K562 (cell line): Measurements from ENCODE around the gene GPR32. TPM values are rescaled to one million over a fixed set of nuclear protein-coding genes. Genes with fewer than 3 reads are reported as not detected.

ENCODE experiments used
- ATF3 ChIP-seq, 2 experiments: fragments of 450-650 bp in 1 of 2; sonication (generic) in 1 of 2; formaldehyde crosslinking in 1 of 2; IDR thresholded peaks in 1 of 2; conservative IDR thresholded peaks in 1 of 2; 2 replicates each; pipeline versions ENCODE4 v1.6.1 to v1.8.1; 2016 to 2023; ENCODE audit warnings: mild to moderate bottlenecking in 2 of 2, moderate library complexity in 2 of 2, inconsistent platforms in 1 of 2, missing genetic modification reagents in 1 of 2
- ESRRA ChIP-seq: fragments of 450-650 bp; IDR thresholded peaks from 2 replicates; pipeline ENCODE4 v1.6.1; 2014; ENCODE audit warnings: low read depth, mild to moderate bottlenecking, moderate library complexity, borderline replicate concordance
- FUS ChIP-seq: fragments of 200-400 bp; formaldehyde crosslinking; optimal IDR thresholded peaks from 2 replicates; pipeline ENCODE3; 2017; ENCODE audit warnings: low read depth, low read length
- MAFG ChIP-seq: fragments of 450-650 bp; conservative IDR thresholded peaks from 2 replicates; pipeline ENCODE4 v1.6.1; 2016; ENCODE audit warnings: missing genetic modification characterization, missing compliant biosample characterization
- MNT ChIP-seq, 2 experiments: fragments of 450-650 bp; conservative IDR thresholded peaks; 2 replicates each; pipeline ENCODE4 v1.6.1; 2017; ENCODE audit warnings: mild to moderate bottlenecking in 2 of 2, moderate library complexity in 2 of 2
- RBFOX2 ChIP-seq: fragments of 200-400 bp; formaldehyde crosslinking; IDR thresholded peaks from 2 replicates; pipeline ENCODE4 v1.6.1; 2017; ENCODE audit warnings: low read depth, mild to moderate bottlenecking, low read length, moderate library complexity
- RBM22 ChIP-seq: fragments of 200-400 bp; formaldehyde crosslinking; IDR thresholded peaks from 2 replicates; pipeline ENCODE4 v1.6.1; 2018; ENCODE audit warnings: low read length, low read depth; ENCODE audit not compliant: poor library complexity, severe bottlenecking
- USF2 ChIP-seq: sonication (generic); formaldehyde crosslinking; IDR thresholded peaks from 2 replicates; pipeline ENCODE4 v1.5.0; 2020; ENCODE audit warnings: missing genetic modification reagents
- ZC3H8 ChIP-seq: fragments of 450-650 bp; IDR thresholded peaks from 2 replicates; pipeline ENCODE4 v1.6.1; 2017
- ZNF79 ChIP-seq: fragments of 250-450 bp; sonication (Bioruptor Pico); IDR thresholded peaks from 2 replicates; pipeline ENCODE4 v1.4.0; 2020; ENCODE audit warnings: low read depth, mild to moderate bottlenecking, moderate library complexity
- polyA plus RNA-seq, 8 experiments: library from polyadenylated mRNA; depleted of rRNA in 4 of 8; stranded (reverse) in 5 of 8; unstranded in 3 of 8; fragments of >200 nt; fragmentation: Nextera tagmentation in 2 of 8; fragmentation: Illumina TruSeq in 1 of 8; extraction: Ambion mirVana in 2 of 8; extraction: Trizol in 1 of 8; gene quantifications; 2 replicates each; pipeline versions ENCODE4 v1.2.1 to v1.2.3, GENCODE V29; 2011 to 2014; ENCODE audit warnings: inconsistent platforms in 1 of 8, missing spikeins in 1 of 8
- total RNA-seq, 7 experiments: library from RNA; depleted of rRNA in 6 of 7; stranded (reverse); fragments of >200 nt in 6 of 7; fragmentation: Illumina TruSeq in 2 of 7; extraction: Trizol in 2 of 7; gene quantifications; 2 replicates each; pipeline versions ENCODE4 v1.2.1 to v1.2.3, GENCODE V29; 2011 to 2021; ENCODE audit warnings: low replicate concordance in 1 of 7

GPR32 gene
- total and polyA plus RNA-seq, 9 of the 15 experiments (the other 6 are each of a cell fraction or from before 2014, with no cell fraction given): not detected

GRCh38 chr19:50793558-50794065 is 23.3 kb downstream of the GPR32 start (continued):
- TF ChIP-seq MAFG (tag) (no peak), MNT (conservative IDR thresholded peaks at IDR 0.05) (no peak), FUS (no peak), ZC3H8 (no peak), RBM22 (peak; percentile 64), ESRRA (no peak), USF2 (CRISPR knock-in tag) (no peak), ATF3 (IDR thresholded peaks at IDR 0.05) (no peak), ATF3 (CRISPR knock-in tag; conservative IDR thresholded peaks at IDR 0.05) (no peak), RBFOX2 (0 out of 2 replicates have a peak, but pooled peaks have one; percentile 17), ZNF79 (CRISPR knock-in tag) (no peak)
- TF ChIP-seq, all 486 proteins: peak for 7
